GM18505 (cell line): ENCODE data around the gene NFKBIA.
"Not testable (repeated sequence)": the region's sequence is repeated elsewhere in the genome, so short reads cannot be mapped to it uniquely, and the experiment has no call there.

Experiments used
- ATAC-seq: cut with Tn5 transposase; IDR thresholded peaks from one replicate; pipeline ENCODE4 v1.9.1; 2021; ENCODE audit not compliant: unreplicated experiment
- POLR2A ChIP-seq: IDR thresholded peaks from 4 replicates; pipeline ENCODE4 v1.6.1; 2011; ENCODE audit warnings: borderline replicate concordance; ENCODE audit not compliant: insufficient read depth, insufficient read length; ENCODE audit errors: extremely low read depth

The NFKBIA gene

GRCh38 chr14:35366056-35366451 lies 38.5 kb downstream of the NFKBIA start:
- TF ChIP-seq POLR2A, result no peak
- no peak for ATAC-seq

GRCh38 chr14:35365130-35366055 lies 39.2 kb downstream of the NFKBIA start:
- no peak for ATAC-seq
- no peak for TF ChIP-seq POLR2A

GRCh38 chr14:35362911-35363374 lies 41.6 kb downstream of the NFKBIA start:
- no peak for ATAC-seq
- no peak for TF ChIP-seq POLR2A

- no peak for ATAC-seq
- TF ChIP-seq POLR2A, result no peak
Measured at GRCh38 chr14:35362450-35362849, 42.1 kb downstream of the NFKBIA start.

GRCh38 chr14:35361141-35361480 lies 43.4 kb downstream of the NFKBIA start:
- no peak for TF ChIP-seq POLR2A
- ATAC-seq, result no peak

GRCh38 chr14:35359655-35360054 lies 44.9 kb downstream of the NFKBIA start:
- not testable (repeated sequence) for ATAC-seq

- no peak for ATAC-seq
Measured at GRCh38 chr14:35355981-35356841, 48.3 kb downstream of the NFKBIA start.

GRCh38 chr14:35355235-35355634 lies 49.3 kb downstream of the NFKBIA start:
- ATAC-seq, result not testable (repeated sequence)

More at GRCh38 chr14:35355981-35356841, 48.3 kb downstream of the NFKBIA start:
- no peak for TF ChIP-seq POLR2A

- no peak for TF ChIP-seq POLR2A
- ATAC-seq, result no peak
Measured at GRCh38 chr14:35353409-35354172, 51.0 kb downstream of the NFKBIA start.

- TF ChIP-seq POLR2A, result no peak
Measured at GRCh38 chr14:35352274-35353233, 52.0 kb downstream of the NFKBIA start.

GRCh38 chr14:35351897-35352273 lies 52.7 kb downstream of the NFKBIA start:
- no peak for ATAC-seq
- TF ChIP-seq POLR2A, result no peak

More at GRCh38 chr14:35352274-35353233, 52.0 kb downstream of the NFKBIA start:
- no peak for ATAC-seq
